Ascending aorta (tissue), 2 donors: ENCODE results near the gene PER3. TPM values are rescaled to one million over a fixed set of nuclear protein-coding genes. Genes with fewer than 3 reads are reported as not detected.

Experiments used
- DNase-seq, 2 donors: peaks; one replicate each; pipeline ENCODE4 v3.0.0-alpha.2; 2019; ENCODE audit warnings: low spot score in 2 of 2
- H3K27ac ChIP-seq, 2 donors: fragments of 200-600 bp; sonication (generic); one replicate each; pipeline ENCODE4 v1.5.1; 2016 to 2017; ENCODE audit warnings: mild to moderate bottlenecking in 1 of 2
- H3K27me3 ChIP-seq: fragments of 200-600 bp; sonication (generic); one replicate; pipeline ENCODE4 v1.5.1; 2017
- H3K36me3 ChIP-seq, 2 donors: fragments of 200-600 bp; sonication (generic); one replicate each; pipeline ENCODE4 v1.5.1; 2016
- H3K4me1 ChIP-seq, 2 donors: fragments of 200-600 bp; sonication (generic); one replicate each; pipeline ENCODE4 v1.5.1; 2016 to 2017; ENCODE audit warnings: mild to moderate bottlenecking in 1 of 2
- H3K4me3 ChIP-seq, 2 donors: fragments of 200-600 bp; sonication (generic); one replicate each; pipeline ENCODE4 v1.5.1; 2016 to 2017; ENCODE audit warnings: mild to moderate bottlenecking in 1 of 2
- H3K9me3 ChIP-seq, 2 donors: fragments of 200-600 bp; sonication (generic); one replicate each; pipeline ENCODE4 v1.5.1; 2016
- intact Hi-C: fragments of 100-400 bp; cut with DNase I; formaldehyde crosslinking; loops from one replicate; pipeline ENCODE4 v1.15.1; 2023
- total RNA-seq: library from RNA; depleted of rRNA; stranded (reverse); fragments of >200 nt; gene quantifications from one replicate; pipeline ENCODE4 v1.1.0, GENCODE V29; 2016
- TF ChIP-seq, protein P1 (sequence below), 3 experiments: fragments of 200-600 bp in 2 of 3; fragments of 450-650 bp in 1 of 3; sonication (generic) in 2 of 3; IDR thresholded peaks; one replicate each; pipeline ENCODE4 v1.5.1; 2016 to 2019; ENCODE audit warnings: antibody characterized with exemption in 3 of 3, mild to moderate bottlenecking in 1 of 3, moderate library complexity in 1 of 3

The PER3 gene
- total RNA-seq, 1 donor from 2014 or later: 8.1 TPM

- TF ChIP-seq, protein P1, sequence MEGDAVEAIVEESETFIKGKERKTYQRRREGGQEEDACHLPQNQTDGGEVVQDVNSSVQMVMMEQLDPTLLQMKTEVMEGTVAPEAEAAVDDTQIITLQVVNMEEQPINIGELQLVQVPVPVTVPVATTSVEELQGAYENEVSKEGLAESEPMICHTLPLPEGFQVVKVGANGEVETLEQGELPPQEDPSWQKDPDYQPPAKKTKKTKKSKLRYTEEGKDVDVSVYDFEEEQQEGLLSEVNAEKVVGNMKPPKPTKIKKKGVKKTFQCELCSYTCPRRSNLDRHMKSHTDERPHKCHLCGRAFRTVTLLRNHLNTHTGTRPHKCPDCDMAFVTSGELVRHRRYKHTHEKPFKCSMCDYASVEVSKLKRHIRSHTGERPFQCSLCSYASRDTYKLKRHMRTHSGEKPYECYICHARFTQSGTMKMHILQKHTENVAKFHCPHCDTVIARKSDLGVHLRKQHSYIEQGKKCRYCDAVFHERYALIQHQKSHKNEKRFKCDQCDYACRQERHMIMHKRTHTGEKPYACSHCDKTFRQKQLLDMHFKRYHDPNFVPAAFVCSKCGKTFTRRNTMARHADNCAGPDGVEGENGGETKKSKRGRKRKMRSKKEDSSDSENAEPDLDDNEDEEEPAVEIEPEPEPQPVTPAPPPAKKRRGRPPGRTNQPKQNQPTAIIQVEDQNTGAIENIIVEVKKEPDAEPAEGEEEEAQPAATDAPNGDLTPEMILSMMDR (IDR thresholded peaks at IDR 0.05): no peak
- Histone ChIP-seq H3K36me3 (peaks cover 33 to 58% of the 10 kb centered on the region in 2 donors), H3K27ac (no peak overlapping the region), H3K4me1 (peaks cover 0 to 3% of the 10 kb centered on the region in 2 donors), H3K27me3 (no peaks in the 10 kb centered on the region), H3K4me3 (no peak overlapping the region), H3K9me3 (no peaks in the 10 kb centered on the region)
- intact Hi-C loops: no loop called here
- no peak for DNase-seq
Measured at GRCh38 chr1:7778133-7778628, 5.9 kb upstream of the PER3 start.

DNA sequence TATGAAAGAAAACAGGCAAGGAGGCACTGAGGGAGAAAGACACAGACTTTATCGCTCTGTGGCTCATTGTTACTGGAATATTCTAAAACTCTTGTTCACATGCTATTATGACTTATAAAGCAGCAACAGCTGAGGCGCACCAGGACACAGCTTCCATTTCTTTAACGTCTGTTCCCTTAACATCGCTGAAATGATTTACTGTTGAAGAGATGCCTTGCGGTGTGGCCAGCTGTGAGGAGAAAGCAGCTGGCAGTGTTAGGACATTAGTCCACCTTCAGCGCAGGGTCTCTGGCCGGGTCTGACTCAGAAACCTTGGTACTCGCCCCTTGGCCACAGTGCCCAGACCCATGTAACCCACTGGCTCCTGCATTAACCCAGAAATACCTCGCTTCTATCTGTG, 3.1 kb upstream of the PER3 start:
- Histone ChIP-seq H3K4me1 (peaks cover 0 to 16% of the 10 kb centered on the region in 2 donors), H3K36me3 (peaks cover 33 to 53% of the 10 kb centered on the region in 2 donors), H3K4me3 (no peak overlapping the region), H3K9me3 (no peaks in the 10 kb centered on the region), H3K27ac (no peak overlapping the region), H3K27me3 (no peaks in the 10 kb centered on the region)
- intact Hi-C loops: no loop called here
- TF ChIP-seq, protein P1 (IDR thresholded peaks at IDR 0.05): no peak
- DNase-seq: no peak

- H3K4me3 ChIP-seq: no peak overlapping the region
- H3K36me3 ChIP-seq: peaks cover 33 to 50% of the 10 kb centered on the region in 2 donors
- intact Hi-C loops: no loop called here
- DNase-seq: no peak
- no peaks in the 10 kb centered on the region for H3K27me3 ChIP-seq
- H3K27ac ChIP-seq: no peak overlapping the region
- H3K4me1 ChIP-seq: peaks cover 0 to 16% of the 10 kb centered on the region in 2 donors
- TF ChIP-seq, protein P1 (IDR thresholded peaks at IDR 0.05): no peak
- H3K9me3 ChIP-seq: no peaks in the 10 kb centered on the region
Measured at GRCh38 chr1:7781501-7781900, 2.6 kb upstream of the PER3 start.

GRCh38 chr1:7781923-7782495, 2.1 kb upstream of the PER3 start:
- H3K27me3 ChIP-seq: no peaks in the 10 kb centered on the region
- H3K36me3 ChIP-seq: peaks cover 30 to 45% of the 10 kb centered on the region in 2 donors
- peaks cover 0 to 16% of the 10 kb centered on the region in 2 donors for H3K4me1 ChIP-seq
- intact Hi-C loops: no loop called here
- H3K9me3 ChIP-seq: no peaks in the 10 kb centered on the region
- H3K4me3 ChIP-seq: no peak overlapping the region
- DNase-seq: no peak
- TF ChIP-seq, protein P1 (IDR thresholded peaks at IDR 0.05): no peak
- no peak overlapping the region for H3K27ac ChIP-seq

DNA sequence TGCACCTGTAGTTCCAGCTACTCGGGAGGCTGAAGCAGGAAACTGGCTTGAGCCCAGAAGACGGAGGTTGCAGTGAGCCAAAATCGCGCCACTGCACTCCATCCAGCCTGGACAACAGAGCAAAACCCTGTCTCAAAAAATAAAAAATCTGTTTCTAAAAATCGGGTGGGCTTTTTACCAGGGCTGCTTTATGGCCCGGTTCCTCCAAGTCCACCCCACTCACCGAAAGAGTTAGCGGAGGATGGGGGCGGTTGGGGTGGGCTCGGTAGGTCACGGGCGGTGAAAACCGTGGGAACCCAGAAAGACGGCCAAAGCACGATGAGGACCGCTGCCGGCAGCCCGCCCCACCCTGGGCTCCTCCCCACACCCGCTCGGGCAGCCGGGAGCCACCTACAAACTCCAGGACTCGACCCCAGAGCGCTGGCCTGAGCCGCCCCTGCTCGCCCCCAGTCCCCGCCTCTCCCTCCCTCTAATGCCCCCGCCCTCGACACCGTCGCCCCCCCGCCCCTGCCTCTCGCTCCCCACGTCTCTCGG, 846 bp upstream of the PER3 start:
- H3K27me3 ChIP-seq: no peaks in the 10 kb centered on the region
- peaks cover 22 to 36% of the 10 kb centered on the region in 2 donors for H3K36me3 ChIP-seq
- H3K4me3 ChIP-seq: peak overlapping the region; percentile 60 to 70
- H3K4me1 ChIP-seq: peaks cover 0 to 16% of the 10 kb centered on the region in 2 donors
- intact Hi-C loops: loop anchor here (1.0 kb wide), 1 partner anchor 12 kb away; the partner anchor contains the start of gene VAMP3
- DNase-seq: peak in 1 of 2 donors; percentile 84
- H3K27ac ChIP-seq: peak overlapping the region; percentile 75 to 89
- TF ChIP-seq, protein P1 (IDR thresholded peaks at IDR 0.05): no peak
- no peaks in the 10 kb centered on the region for H3K9me3 ChIP-seq
